Lung (tissue), 12 donors: Measurements from ENCODE around the gene FAM120C. TPM values are rescaled to one million over a fixed set of nuclear protein-coding genes. Genes with fewer than 3 reads are reported as not detected.

Source experiments
- ATAC-seq: fragments of 200-7000 bp; cut with Tn5 transposase; one replicate; pipeline ENCODE4 v1.9.1; 2020; ENCODE audit warnings: moderate number of reproducible peaks; ENCODE audit not compliant: insufficient read depth, low FRiP score
- DNase-seq, 3 donors: peaks; one replicate each; pipeline ENCODE4 v3.0.0-alpha.2; 2013 to 2017
- H3K27ac ChIP-seq, 2 donors: one replicate each; pipeline ENCODE4 v1.5.1; 2013; ENCODE audit warnings: mild to moderate bottlenecking in 2 of 2, moderate library complexity in 2 of 2, control low read depth in 1 of 2, inconsistent platforms in 1 of 2, low read depth in 1 of 2, low read length in 1 of 2
- H3K27me3 ChIP-seq, 3 donors: one replicate each; pipeline ENCODE4 v1.5.1; 2013; ENCODE audit warnings: low read length in 2 of 3; ENCODE audit not compliant: control insufficient read depth in 3 of 3, insufficient read depth in 3 of 3
- H3K36me3 ChIP-seq, 4 donors: one replicate each; pipeline ENCODE4 v1.5.1; 2013; ENCODE audit warnings: low read length in 4 of 4, mild to moderate bottlenecking in 1 of 4, moderate library complexity in 1 of 4; ENCODE audit not compliant: control insufficient read depth in 4 of 4, insufficient read depth in 4 of 4
- H3K4me1 ChIP-seq, 5 donors: one replicate each; pipeline ENCODE4 v1.5.1; 2013; ENCODE audit warnings: low read length in 5 of 5, mild to moderate bottlenecking in 2 of 5, moderate library complexity in 1 of 5; ENCODE audit not compliant: control insufficient read depth in 5 of 5, insufficient read depth in 5 of 5
- H3K4me3 ChIP-seq: one replicate; pipeline ENCODE4 v1.5.1; 2013; ENCODE audit warnings: mild to moderate bottlenecking, control low read depth, moderate library complexity
- H3K9ac ChIP-seq, 2 donors: one replicate each; pipeline ENCODE4 v1.5.1; 2013; ENCODE audit warnings: low read length in 2 of 2, control low read depth in 1 of 2; ENCODE audit not compliant: insufficient read depth in 1 of 2
- H3K9me3 ChIP-seq, 4 donors: one replicate each; pipeline ENCODE4 v1.5.1; 2013; ENCODE audit warnings: low read length in 3 of 4, mild to moderate bottlenecking in 1 of 4, moderate library complexity in 1 of 4; ENCODE audit not compliant: control insufficient read depth in 4 of 4, insufficient read depth in 3 of 4
- CTCF ChIP-seq: IDR thresholded peaks from 2 replicates; pipeline ENCODE4 v1.5.1; 2012; ENCODE audit warnings: mild to moderate bottlenecking; ENCODE audit errors: control extremely low read depth, extremely low read depth
- WGBS, 2 donors: extraction: QIAGEN DNeasy Blood & Tissue Kit; methylation state at CpG; one replicate each; pipeline ENCODE4 v1.1.7; 2013; 5-methylcytosine and 5-hydroxymethylcytosine counted together
- polyA plus RNA-seq, 2 donors: library from polyadenylated mRNA; stranded (reverse); fragments of 200-250 nt; gene quantifications; one replicate each; pipeline ENCODE4 v1.2.1, GENCODE V29; 2013
- total RNA-seq, 2 donors: library from RNA; depleted of rRNA in 1 of 2; stranded (reverse); fragments of >200 nt in 1 of 2; gene quantifications; one replicate each; pipeline ENCODE4 v1.2.1, GENCODE V29; 2014 to 2021
- donor health status: control.
- donor health status: control.
- donor health status: Bipolar disorder and iron deficiency.
- donor health status: healthy.
- donor health status: DM: yes; HTN: yes; CAD: no.

The FAM120C gene
- total and polyA plus RNA-seq, 4 donors, result 1.7 to 14.4 (median 5.5) TPM

DNA sequence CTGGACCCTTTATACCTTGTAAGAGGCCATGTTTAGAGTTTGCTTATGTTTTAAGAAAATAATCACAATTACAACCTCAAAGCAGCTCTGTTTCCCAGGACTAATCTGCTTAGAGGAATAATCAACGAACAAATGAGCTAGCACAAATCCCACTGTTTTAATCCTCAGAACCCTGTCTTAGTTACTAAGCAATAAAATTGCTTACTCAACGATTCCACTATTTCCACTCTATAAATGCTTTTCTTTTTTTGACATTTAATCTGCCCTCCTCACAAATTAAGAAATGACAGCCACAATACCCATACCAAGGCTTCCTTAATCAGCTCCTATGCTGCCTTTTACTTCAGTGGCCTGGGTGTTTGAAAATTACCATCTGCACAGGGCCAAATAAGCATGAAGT, 48.8 kb downstream of the FAM120C start:
- 65 to 97% methylated on average over 2 of the region's 2 CpGs for WGBS, 2 donors
- peaks cover 0 to 1% (median 0%) of the 10 kb centered on the region in 4 donors for H3K9me3 ChIP-seq
- no peak for DNase-seq
- no peaks in the 10 kb centered on the region for H3K27me3 ChIP-seq
- H3K36me3 ChIP-seq, result peaks cover 0 to 12% (median 10%) of the 10 kb centered on the region in 4 donors
- no peaks in the 10 kb centered on the region for H3K4me1 ChIP-seq
- ATAC-seq, result no peak
- H3K27ac ChIP-seq, result no peak overlapping the region
- no peak overlapping the region for H3K9ac ChIP-seq
- no peak overlapping the region for H3K4me3 ChIP-seq
- no peak for TF ChIP-seq CTCF

GRCh38 chrX:54116391-54116790, 66.7 kb downstream of the FAM120C start:
- Histone ChIP-seq H3K27ac (no peak overlapping the region), H3K27me3 (no peaks in the 10 kb centered on the region), H3K9me3 (no peaks in the 10 kb centered on the region), H3K36me3 (no peaks in the 10 kb centered on the region), H3K4me1 (no peaks in the 10 kb centered on the region), H3K4me3 (no peak overlapping the region), H3K9ac (no peak overlapping the region)
- DNase-seq, result no peak
- WGBS, 2 donors, result 85 to 93% methylated on average over 7 of the region's 7 CpGs
- no peak for ATAC-seq
- no peak for TF ChIP-seq CTCF

DNA sequence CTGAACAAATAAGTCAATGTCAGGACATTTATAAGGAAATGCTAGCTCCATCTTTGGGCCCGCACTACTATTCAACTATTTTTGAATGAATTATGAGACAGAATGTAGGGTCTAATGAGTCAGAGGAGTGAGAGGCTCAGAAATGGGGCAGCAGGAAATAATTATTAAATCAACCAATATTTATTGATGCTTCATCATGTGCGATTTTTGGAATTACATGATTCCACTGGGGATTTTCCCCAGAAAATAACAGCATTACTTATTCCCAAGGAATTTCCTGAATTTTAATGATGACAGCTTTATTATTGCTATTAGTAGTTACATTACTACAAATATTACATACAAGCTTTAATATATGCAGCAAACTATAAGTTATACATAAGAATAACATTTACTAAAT, 89.5 kb downstream of the FAM120C start:
- ATAC-seq, result no peak
- DNase-seq, result no peak
- Histone ChIP-seq H3K9me3 (no peaks in the 10 kb centered on the region), H3K27me3 (no peaks in the 10 kb centered on the region), H3K27ac (no peak overlapping the region), H3K9ac (no peak overlapping the region), H3K4me1 (no peaks in the 10 kb centered on the region), H3K4me3 (no peak overlapping the region), H3K36me3 (peaks cover 0 to 3% (median 0%) of the 10 kb centered on the region in 4 donors)
- no peak for TF ChIP-seq CTCF
- 73 to 94% methylated on average over 2 of the region's 2 CpGs for WGBS, 2 donors

DNA sequence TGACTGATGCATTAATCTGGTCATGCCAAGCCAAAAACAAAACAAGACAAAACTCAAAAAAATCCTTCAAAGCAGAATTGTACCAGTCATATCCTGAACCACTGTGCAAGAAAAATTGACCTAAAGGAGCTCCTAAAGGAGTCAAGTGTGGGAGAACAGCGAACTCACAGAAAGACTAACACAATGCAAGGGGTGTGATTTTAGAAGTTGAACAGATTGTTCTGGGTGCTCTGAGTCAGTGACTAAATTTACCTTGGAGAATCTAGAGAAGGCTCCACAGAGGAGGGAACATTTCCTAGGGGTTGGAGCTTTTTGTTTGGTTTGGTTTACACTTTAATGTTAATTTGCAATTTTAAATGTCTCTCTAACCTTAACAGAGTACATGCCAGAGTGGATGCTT, 89.9 kb downstream of the FAM120C start:
- H3K4me1 ChIP-seq, result no peaks in the 10 kb centered on the region
- DNase-seq (no peak), ATAC-seq (no peak)
- no peaks in the 10 kb centered on the region for H3K27me3 ChIP-seq
- H3K9me3 ChIP-seq, result no peaks in the 10 kb centered on the region
- TF ChIP-seq CTCF, result no peak
- WGBS, 2 donors, result 59 to 83% methylated on average over 1 of the region's 1 CpG
- H3K4me3 ChIP-seq, result no peak overlapping the region
- H3K27ac ChIP-seq, result no peak overlapping the region
- H3K9ac ChIP-seq, result no peak overlapping the region
- peaks cover 0 to 3% (median 0%) of the 10 kb centered on the region in 4 donors for H3K36me3 ChIP-seq
